Measurements from ENCODE around the gene RASGRF1. TPM values are rescaled to one million over a fixed set of nuclear protein-coding genes. Genes with fewer than 3 reads are reported as not detected.

Gene RASGRF1
- total and polyA plus RNA-seq, 12 donors = 0.11 to 6.9 (median 0.46) TPM

- H3K36me3 ChIP-seq (replicated peaks in 1 of 2) = no peaks in the 10 kb centered on the region
- no peak for DNase-seq
- H3K4me3 ChIP-seq = no peak overlapping the region
- no peak for TF ChIP-seq CTCF (IDR thresholded peaks at IDR 0.05)
- TF ChIP-seq POLR2A (IDR thresholded peaks at IDR 0.05) = no peak
- intact Hi-C loops (cut with DNase I) = no loop called here
- no peaks in the 10 kb centered on the region for H3K4me1 ChIP-seq (replicated peaks in 1 of 2)
- no peak overlapping the region for H3K27ac ChIP-seq
- WGBS, 4 donors = 56 to 91% (median 64%) methylated on average over 1 of the region's 1 CpG
- no peaks in the 10 kb centered on the region for H3K27me3 ChIP-seq
- no peaks in the 10 kb centered on the region for H3K9me3 ChIP-seq (replicated peaks in 1 of 3)
Observed at GRCh38 chr15:79045041-79045440, 45.5 kb downstream of the RASGRF1 start.

GRCh38 chr15:79042213-79042928 is 48.2 kb downstream of the RASGRF1 start:
- 75 to 95% (median 83%) methylated on average over 2 of the region's 2 CpGs for WGBS, 4 donors
- no peak overlapping the region for H3K4me3 ChIP-seq
- TF ChIP-seq POLR2A (IDR thresholded peaks at IDR 0.05) = no peak
- no peak for TF ChIP-seq CTCF (IDR thresholded peaks at IDR 0.05)
- intact Hi-C loops (cut with DNase I) = no loop called here
- H3K27me3 ChIP-seq = no peaks in the 10 kb centered on the region
- no peaks in the 10 kb centered on the region for H3K4me1 ChIP-seq (replicated peaks in 1 of 2)
- H3K9me3 ChIP-seq (replicated peaks in 1 of 3) = no peaks in the 10 kb centered on the region
- H3K36me3 ChIP-seq (replicated peaks in 1 of 2) = no peaks in the 10 kb centered on the region
- no peak overlapping the region for H3K27ac ChIP-seq
- DNase-seq = no peak

GRCh38 chr15:79041601-79042168 is 48.9 kb downstream of the RASGRF1 start:
- H3K9me3 ChIP-seq (replicated peaks in 1 of 3) = no peaks in the 10 kb centered on the region
- no peak for DNase-seq
- H3K36me3 ChIP-seq (replicated peaks in 1 of 2) = no peaks in the 10 kb centered on the region
- 75 to 89% (median 82%) methylated on average over 2 to 4 of the region's 4 CpGs for WGBS, 4 donors
- H3K27me3 ChIP-seq = no peaks in the 10 kb centered on the region
- H3K27ac ChIP-seq = no peak overlapping the region
- H3K4me1 ChIP-seq (replicated peaks in 1 of 2) = no peaks in the 10 kb centered on the region
- TF ChIP-seq CTCF (IDR thresholded peaks at IDR 0.05) (no peak), POLR2A (IDR thresholded peaks at IDR 0.05) (no peak)
- no peak overlapping the region for H3K4me3 ChIP-seq
- intact Hi-C loops (cut with DNase I) = no loop called here

GRCh38 chr15:79037848-79038247 is 52.7 kb downstream of the RASGRF1 start:
- no peaks in the 10 kb centered on the region for H3K4me1 ChIP-seq (replicated peaks in 1 of 2)
- H3K27ac ChIP-seq = no peak overlapping the region
- DNase-seq = no peak
- intact Hi-C loops (cut with DNase I) = no loop called here
- H3K9me3 ChIP-seq (replicated peaks in 1 of 3) = no peaks in the 10 kb centered on the region
- no peak overlapping the region for H3K4me3 ChIP-seq
- no peaks in the 10 kb centered on the region for H3K27me3 ChIP-seq
- no peaks in the 10 kb centered on the region for H3K36me3 ChIP-seq (replicated peaks in 1 of 2)
- TF ChIP-seq POLR2A (IDR thresholded peaks at IDR 0.05) = no peak
- TF ChIP-seq CTCF (IDR thresholded peaks at IDR 0.05) = no peak
- WGBS, 4 donors = 89 to 100% (median 94%) methylated on average over 1 of the region's 1 CpG

Data from adrenal gland (tissue), 12 donors.